Ishikawa (cell line): Measurements from ENCODE around the gene ADD1.

Experiments used
- CEBPB ChIP-seq: IDR thresholded peaks from 2 replicates; pipeline ENCODE4 v1.6.1; 2012
- CREB1 ChIP-seq: IDR thresholded peaks from 2 replicates; pipeline ENCODE4 v1.6.1; 2012; ENCODE audit warnings: low read depth
- EGR1 ChIP-seq: IDR thresholded peaks from 2 replicates; pipeline ENCODE4 v1.6.1; 2012
- EP300 ChIP-seq: IDR thresholded peaks from 2 replicates; pipeline ENCODE4 v1.6.1; 2012; ENCODE audit warnings: borderline replicate concordance
- FOXM1 ChIP-seq: IDR thresholded peaks from 2 replicates; pipeline ENCODE4 v1.6.1; 2012; ENCODE audit warnings: low read depth, borderline replicate concordance
- MAX ChIP-seq: IDR thresholded peaks from 2 replicates; pipeline ENCODE4 v1.6.1; 2012
- NFIC ChIP-seq: IDR thresholded peaks from 2 replicates; pipeline ENCODE4 v1.6.1; 2012
- RAD21 ChIP-seq: IDR thresholded peaks from 2 replicates; pipeline ENCODE4 v1.6.1; 2012; ENCODE audit warnings: low read depth
- REST ChIP-seq: IDR thresholded peaks from 2 replicates; pipeline ENCODE4 v1.6.1; 2012; ENCODE audit warnings: low read depth, mild to moderate bottlenecking
- TAF1 ChIP-seq: IDR thresholded peaks from 2 replicates; pipeline ENCODE4 v1.6.1; 2012; ENCODE audit warnings: low read depth, mild to moderate bottlenecking
- TCF12 ChIP-seq: IDR thresholded peaks from 2 replicates; pipeline ENCODE4 v1.6.1; 2012; ENCODE audit warnings: low read depth
- TEAD4 ChIP-seq: IDR thresholded peaks from 2 replicates; pipeline ENCODE4 v1.6.1; 2012
- USF1 ChIP-seq: IDR thresholded peaks from 2 replicates; pipeline ENCODE4 v1.6.1; 2012
- YY1 ChIP-seq: IDR thresholded peaks from 2 replicates; pipeline ENCODE4 v1.6.1; 2012; ENCODE audit warnings: low read depth
- ZBTB7A ChIP-seq: IDR thresholded peaks from 2 replicates; pipeline ENCODE4 v1.6.1; 2012; ENCODE audit warnings: low read depth

ADD1 gene

GRCh38 chr4:2925496-2925895 lies 81.9 kb downstream of the ADD1 start:
- no peak for TF ChIP-seq TCF12
- no peak for TF ChIP-seq NFIC
- no peak for TF ChIP-seq MAX
- no peak for TF ChIP-seq TEAD4
- TF ChIP-seq EP300 = no peak
- no peak for TF ChIP-seq EGR1

- TF ChIP-seq NFIC = no peak
- TF ChIP-seq CEBPB = no peak
- TF ChIP-seq EP300 = no peak
- TF ChIP-seq TCF12 = no peak
- no peak for TF ChIP-seq ZBTB7A
- no peak for TF ChIP-seq TAF1
- TF ChIP-seq TEAD4 = no peak
- TF ChIP-seq MAX = no peak
- no peak for TF ChIP-seq EGR1
- no peak for TF ChIP-seq RAD21
- TF ChIP-seq YY1 = no peak
- TF ChIP-seq CREB1 = no peak
- no peak for TF ChIP-seq REST
- no peak for TF ChIP-seq USF1
- TF ChIP-seq FOXM1 = no peak
Measured at GRCh38 chr4:2925931-2926860, 82.6 kb downstream of the ADD1 start.

- TF ChIP-seq EGR1 = no peak
- no peak for TF ChIP-seq CEBPB
- TF ChIP-seq MAX = no peak
- no peak for TF ChIP-seq TEAD4
- no peak for TF ChIP-seq USF1
- TF ChIP-seq NFIC = no peak
- TF ChIP-seq TAF1 = no peak
- no peak for TF ChIP-seq EP300
- no peak for TF ChIP-seq CREB1
- TF ChIP-seq REST = no peak
- no peak for TF ChIP-seq YY1
- no peak for TF ChIP-seq RAD21
- TF ChIP-seq FOXM1 = no peak
- TF ChIP-seq TCF12 = no peak
Measured at GRCh38 chr4:2927016-2927695, 83.5 kb downstream of the ADD1 start.

- TF ChIP-seq TEAD4 (no peak), MAX (no peak), REST (no peak), RAD21 (no peak), ZBTB7A (no peak), FOXM1 (no peak), TCF12 (no peak), EGR1 (no peak), TAF1 (no peak)
Measured at GRCh38 chr4:2927696-2928075, 84.0 kb downstream of the ADD1 start.
